Adrenal gland (tissue), 12 donors: ENCODE data around the gene STAMBPL1. TPM values are rescaled to one million over a fixed set of nuclear protein-coding genes. Genes with fewer than 3 reads are reported as not detected.
A peak's percentile ranks its signal among the peaks of the same experiment; 100 is the strongest.

Experiments used
- DNase-seq, 7 donors: peaks; one replicate each; pipeline ENCODE4 v3.0.0-alpha.2; 2019 to 2020
- H3K27ac ChIP-seq, 5 donors: fragments of 200-600 bp; sonication (generic) in 4 of 5; 1 replicate in 3 of 5; 2 replicates in 2 of 5; pipeline versions ENCODE4 v1.5.1 to v1.8.0; 2016 to 2020; ENCODE audit warnings: mild to moderate bottlenecking in 1 of 5
- H3K27me3 ChIP-seq: fragments of 200-600 bp; 2 replicates; pipeline ENCODE4 v1.8.0; 2021
- H3K36me3 ChIP-seq, 2 donors: fragments of 200-600 bp; replicated peaks in 1 of 2; 1 replicate in 1 of 2; 2 replicates in 1 of 2; pipeline versions ENCODE4 v1.5.1 to v1.8.0; 2018 to 2022
- H3K4me1 ChIP-seq, 2 donors: fragments of 200-600 bp; replicated peaks in 1 of 2; 1 replicate in 1 of 2; 2 replicates in 1 of 2; pipeline versions ENCODE4 v1.5.1 to v1.8.0; 2018 to 2021
- H3K4me3 ChIP-seq, 4 donors: fragments of 200-600 bp; sonication (generic) in 3 of 4; one replicate each; pipeline ENCODE4 v1.5.1; 2016 to 2018
- H3K9me3 ChIP-seq, 3 donors: fragments of 200-600 bp; sonication (generic) in 1 of 3; replicated peaks in 1 of 3; 1 replicate in 2 of 3; 2 replicates in 1 of 3; pipeline versions ENCODE4 v1.5.1 to v1.8.0; 2016 to 2021
- CTCF ChIP-seq, 6 experiments: fragments of 450-650 bp in 4 of 6; fragments of 200-600 bp in 2 of 6; sonication (generic) in 1 of 6; IDR thresholded peaks; 1 replicate in 5 of 6; 2 replicates in 1 of 6; pipeline versions ENCODE4 v1.5.1 to v1.8.0; 2016 to 2021; ENCODE audit warnings: antibody characterized with exemption in 6 of 6, mild to moderate bottlenecking in 2 of 6, moderate library complexity in 1 of 6
- POLR2A ChIP-seq, 2 donors: fragments of 450-650 bp; IDR thresholded peaks; one replicate each; pipeline ENCODE4 v1.6.1; 2017; ENCODE audit warnings: antibody characterized with exemption in 2 of 2, mild to moderate bottlenecking in 2 of 2, moderate library complexity in 1 of 2
- whole genome bisulfite sequencing, 4 donors: extraction: QIAGEN DNeasy Blood & Tissue Kit in 2 of 4; methylation state at CpG; one replicate each; pipeline versions ENCODE4 v1.1.5 to v1.1.7; 2013 to 2017; 5-methylcytosine and 5-hydroxymethylcytosine counted together
- intact Hi-C, 2 donors: fragments of 100-400 bp; cut with DNase I; formaldehyde crosslinking; loops; one replicate each; pipeline versions ENCODE4 v1.14.1 to v1.15.0; 2022 to 2023
- polyA plus RNA-seq, 3 donors: library from polyadenylated mRNA; stranded (reverse); fragments of 200-250 nt in 2 of 3; fragments of 350-450 nt in 1 of 3; fragmentation: Illumina TruSeq in 1 of 3; extraction: RNeasy Lipid Tissue Mini Kit (QIAGEN cat#74804) in 1 of 3; gene quantifications; one replicate each; pipeline ENCODE4 v1.2.3, GENCODE V29; 2013 to 2014
- total RNA-seq, 9 donors: library from RNA; depleted of rRNA in 4 of 9; stranded (reverse); fragments of >200 nt in 4 of 9; fragments of 120-200 nt in 1 of 9; fragmentation: NEBNext Ultra II Directional in 1 of 9; extraction: Animal tissue kit (Norgen Biotek cat#: 25700) in 1 of 9; gene quantifications; one replicate each; pipeline versions ENCODE4 v1.1.0 to v1.2.4, GENCODE V29; 2013 to 2023
- donor health status: healthy with polysubstance abuse.
- donor health status: Bipolar disorder and iron deficiency.
- donor health status: DM: yes; HTN: yes; CAD: no.
- donor health status: DM: no; HTN: no; CAD: no.
- donor health status: DM: no; HTN: no; CAD: no.
- donor health status: DM: yes; HTN: yes; CAD: no.

STAMBPL1 gene
- total and polyA plus RNA-seq, 12 donors = 11.0 to 108 (median 49.5) TPM

- no peak for TF ChIP-seq CTCF (IDR thresholded peaks at IDR 0.05)
- TF ChIP-seq POLR2A (IDR thresholded peaks at IDR 0.05) = no peak
- no peaks in the 10 kb centered on the region for H3K27me3 ChIP-seq
- no peak for DNase-seq
- H3K9me3 ChIP-seq = no peaks in the 10 kb centered on the region
- 87 to 94% (median 88%) methylated on average over 5 to 6 of the region's 6 CpGs for WGBS, 4 donors
- H3K4me3 ChIP-seq = no peak overlapping the region
- H3K4me1 ChIP-seq = peaks cover 15 to 25% of the 10 kb centered on the region in 2 donors
- no peak overlapping the region for H3K27ac ChIP-seq
- intact Hi-C loops = no loop called here
- peaks cover 0 to 11% of the 10 kb centered on the region in 2 donors for H3K36me3 ChIP-seq
Measured at GRCh38 chr10:88946965-88947590, 67.0 kb downstream of the STAMBPL1 start.

GRCh38 chr10:88949051-88949450 is 69.0 kb downstream of the STAMBPL1 start:
- no peak for DNase-seq
- peaks cover 0 to 1% of the 10 kb centered on the region in 2 donors for H3K36me3 ChIP-seq
- no peaks in the 10 kb centered on the region for H3K9me3 ChIP-seq
- H3K4me1 ChIP-seq = peaks cover 15 to 30% of the 10 kb centered on the region in 2 donors
- WGBS, 4 donors = 75 to 87% (median 83%) methylated on average over 2 of the region's 2 CpGs
- no peak overlapping the region for H3K4me3 ChIP-seq
- intact Hi-C loops = no loop called here
- H3K27me3 ChIP-seq = no peaks in the 10 kb centered on the region
- H3K27ac ChIP-seq = no peak overlapping the region
- TF ChIP-seq CTCF (IDR thresholded peaks at IDR 0.05) (no peak), POLR2A (IDR thresholded peaks at IDR 0.05) (no peak)

GRCh38 chr10:88949912-88950837 is 70.1 kb downstream of the STAMBPL1 start:
- no peaks in the 10 kb centered on the region for H3K9me3 ChIP-seq
- 24 to 57% (median 38%) methylated on average over 3 of the region's 3 CpGs for WGBS, 4 donors
- H3K4me3 ChIP-seq = peak overlapping the region in 1 of 4 donors; percentile 22
- no peaks in the 10 kb centered on the region for H3K36me3 ChIP-seq
- intact Hi-C loops = no loop called here
- H3K27ac ChIP-seq = peak overlapping the region; percentile 20 to 85 (median 63)
- TF ChIP-seq POLR2A (IDR thresholded peaks at IDR 0.05) (no peak), CTCF (IDR thresholded peaks at IDR 0.05) (no peak)
- H3K4me1 ChIP-seq = peaks cover 15 to 30% of the 10 kb centered on the region in 2 donors
- H3K27me3 ChIP-seq = no peaks in the 10 kb centered on the region
- DNase-seq = no peak

GRCh38 chr10:88952647-88953111 is 72.6 kb downstream of the STAMBPL1 start, which contains the start of gene ACTA2:
Gene ACTA2, minus strand, starts transcription at chr10:88952773. Its CDS starts 3,843 bp downstream, at chr10:88948930.
- Histone ChIP-seq H3K36me3 (no peaks in the 10 kb centered on the region), H3K9me3 (no peaks in the 10 kb centered on the region), H3K4me1 (peaks cover 15 to 30% of the 10 kb centered on the region in 2 donors), H3K27me3 (no peaks in the 10 kb centered on the region), H3K27ac (peak within 1 kb of the TSS in 4 of 5 donors; percentile 56 to 85 (median 68)), H3K4me3 (peak within 1 kb of the TSS in 1 of 4 donors; percentile 22)
- WGBS, 4 donors = 72 to 79% (median 76%) methylated on average over 7 to 8 of the region's 8 CpGs
- peak in 5 of 7 donors; percentile 43 to 83 (median 51) for DNase-seq
- intact Hi-C loops = no loop called here
- TF ChIP-seq CTCF (IDR thresholded peaks at IDR 0.05) (no peak), POLR2A (IDR thresholded peaks at IDR 0.05) (peak in 1 of 2 donors; percentile 20)
